Lung (tissue), 12 donors: ENCODE results near the gene SMTNL1. TPM values are rescaled to one million over a fixed set of nuclear protein-coding genes. Genes with fewer than 3 reads are reported as not detected.
"Not testable (repeated sequence)": the region's sequence is repeated elsewhere in the genome, so short reads cannot be mapped to it uniquely, and the experiment has no call there.

Experiments used
- ATAC-seq: fragments of 200-7000 bp; cut with Tn5 transposase; one replicate; pipeline ENCODE4 v1.9.1; 2020; ENCODE audit warnings: moderate number of reproducible peaks; ENCODE audit not compliant: insufficient read depth, low FRiP score
- DNase-seq, 3 donors: peaks; one replicate each; pipeline ENCODE4 v3.0.0-alpha.2; 2013 to 2017
- H3K27ac ChIP-seq, 2 donors: one replicate each; pipeline ENCODE4 v1.5.1; 2013; ENCODE audit warnings: mild to moderate bottlenecking in 2 of 2, moderate library complexity in 2 of 2, control low read depth in 1 of 2, inconsistent platforms in 1 of 2, low read depth in 1 of 2, low read length in 1 of 2
- H3K27me3 ChIP-seq, 3 donors: one replicate each; pipeline ENCODE4 v1.5.1; 2013; ENCODE audit warnings: low read length in 2 of 3; ENCODE audit not compliant: control insufficient read depth in 3 of 3, insufficient read depth in 3 of 3
- H3K36me3 ChIP-seq, 4 donors: one replicate each; pipeline ENCODE4 v1.5.1; 2013; ENCODE audit warnings: low read length in 4 of 4, mild to moderate bottlenecking in 1 of 4, moderate library complexity in 1 of 4; ENCODE audit not compliant: control insufficient read depth in 4 of 4, insufficient read depth in 4 of 4
- H3K4me1 ChIP-seq, 5 donors: one replicate each; pipeline ENCODE4 v1.5.1; 2013; ENCODE audit warnings: low read length in 5 of 5, mild to moderate bottlenecking in 2 of 5, moderate library complexity in 1 of 5; ENCODE audit not compliant: control insufficient read depth in 5 of 5, insufficient read depth in 5 of 5
- H3K4me3 ChIP-seq: one replicate; pipeline ENCODE4 v1.5.1; 2013; ENCODE audit warnings: mild to moderate bottlenecking, control low read depth, moderate library complexity
- H3K9ac ChIP-seq, 2 donors: one replicate each; pipeline ENCODE4 v1.5.1; 2013; ENCODE audit warnings: low read length in 2 of 2, control low read depth in 1 of 2; ENCODE audit not compliant: insufficient read depth in 1 of 2
- H3K9me3 ChIP-seq, 4 donors: one replicate each; pipeline ENCODE4 v1.5.1; 2013; ENCODE audit warnings: low read length in 3 of 4, mild to moderate bottlenecking in 1 of 4, moderate library complexity in 1 of 4; ENCODE audit not compliant: control insufficient read depth in 4 of 4, insufficient read depth in 3 of 4
- WGBS, 2 donors: extraction: QIAGEN DNeasy Blood & Tissue Kit; methylation state at CpG; one replicate each; pipeline ENCODE4 v1.1.7; 2013; 5-methylcytosine and 5-hydroxymethylcytosine counted together
- polyA plus RNA-seq, 2 donors: library from polyadenylated mRNA; stranded (reverse); fragments of 200-250 nt; gene quantifications; one replicate each; pipeline ENCODE4 v1.2.1, GENCODE V29; 2013
- total RNA-seq, 2 donors: library from RNA; depleted of rRNA in 1 of 2; stranded (reverse); fragments of >200 nt in 1 of 2; gene quantifications; one replicate each; pipeline ENCODE4 v1.2.1, GENCODE V29; 2014 to 2021
- TF ChIP-seq, protein P1 (sequence below): IDR thresholded peaks from 2 replicates; pipeline ENCODE4 v1.5.1; 2012; ENCODE audit warnings: mild to moderate bottlenecking; ENCODE audit errors: control extremely low read depth, extremely low read depth
- donor health status: control.
- donor health status: control.
- donor health status: Bipolar disorder and iron deficiency.
- donor health status: healthy.
- donor health status: DM: yes; HTN: yes; CAD: no.

SMTNL1 gene
- total and polyA plus RNA-seq, 4 donors = not detected

DNA sequence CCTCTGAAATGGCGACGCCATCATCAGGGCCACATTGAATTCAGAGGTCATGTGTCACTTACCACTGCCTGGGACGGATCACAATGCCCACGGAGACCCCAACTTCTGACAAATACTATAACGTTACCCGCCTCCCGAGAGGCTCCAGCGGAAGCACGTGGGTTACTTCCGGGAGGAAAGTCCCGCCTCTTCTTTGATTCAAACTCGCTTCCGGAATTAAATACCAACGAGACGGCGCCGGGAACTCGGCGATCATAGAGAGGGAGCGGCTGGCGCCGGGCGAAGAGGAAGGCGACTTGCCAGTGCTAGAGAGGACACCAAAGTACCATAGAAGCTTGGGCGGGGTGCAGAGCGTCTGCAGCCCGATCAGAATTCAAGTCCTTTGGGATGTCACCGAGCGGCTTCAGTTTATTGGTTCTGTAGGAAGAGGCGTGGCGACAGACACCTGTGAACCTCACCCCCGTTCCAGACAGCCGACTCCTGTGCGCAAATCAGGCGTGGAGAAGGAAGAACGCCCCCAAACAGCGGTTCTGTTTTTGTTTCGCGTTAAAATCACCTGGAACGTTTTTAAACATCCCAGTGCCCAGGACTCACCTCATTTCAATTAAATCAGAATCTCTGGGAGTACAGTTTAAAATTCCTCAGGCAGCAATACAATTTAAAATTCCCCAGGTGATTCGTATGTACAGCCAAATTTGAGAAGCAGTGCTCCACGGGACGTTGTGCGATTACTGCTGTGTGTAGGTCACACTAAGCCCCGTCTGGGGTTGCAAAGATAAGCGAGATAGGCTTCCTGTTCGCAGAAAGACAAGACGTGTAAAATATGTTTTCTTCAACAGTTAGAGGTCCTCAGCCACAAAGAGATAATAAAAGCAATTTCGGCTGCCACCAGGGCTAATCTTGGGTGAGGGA lies 6.5 kb upstream of the SMTNL1 start, which contains the start of gene TIMM10:
Gene TIMM10 (minus strand): TSS at position 159 of the 912 bp plus-strand sequence. CDS start 565 bp downstream, outside the sequence.
- Histone ChIP-seq H3K27ac (peak within 1 kb of the TSS; percentile 67 to 75), H3K9me3 (no peaks in the 10 kb centered on the region), H3K27me3 (no peaks in the 10 kb centered on the region), H3K9ac (peak within 1 kb of the TSS; percentile 69 to 81), H3K4me1 (peaks cover 0 to 15% (median 7%) of the 10 kb centered on the region in 5 donors), H3K4me3 (peak within 1 kb of the TSS; percentile 72), H3K36me3 (peaks cover 0 to 14% (median 7%) of the 10 kb centered on the region in 4 donors)
- TF ChIP-seq, protein P1, sequence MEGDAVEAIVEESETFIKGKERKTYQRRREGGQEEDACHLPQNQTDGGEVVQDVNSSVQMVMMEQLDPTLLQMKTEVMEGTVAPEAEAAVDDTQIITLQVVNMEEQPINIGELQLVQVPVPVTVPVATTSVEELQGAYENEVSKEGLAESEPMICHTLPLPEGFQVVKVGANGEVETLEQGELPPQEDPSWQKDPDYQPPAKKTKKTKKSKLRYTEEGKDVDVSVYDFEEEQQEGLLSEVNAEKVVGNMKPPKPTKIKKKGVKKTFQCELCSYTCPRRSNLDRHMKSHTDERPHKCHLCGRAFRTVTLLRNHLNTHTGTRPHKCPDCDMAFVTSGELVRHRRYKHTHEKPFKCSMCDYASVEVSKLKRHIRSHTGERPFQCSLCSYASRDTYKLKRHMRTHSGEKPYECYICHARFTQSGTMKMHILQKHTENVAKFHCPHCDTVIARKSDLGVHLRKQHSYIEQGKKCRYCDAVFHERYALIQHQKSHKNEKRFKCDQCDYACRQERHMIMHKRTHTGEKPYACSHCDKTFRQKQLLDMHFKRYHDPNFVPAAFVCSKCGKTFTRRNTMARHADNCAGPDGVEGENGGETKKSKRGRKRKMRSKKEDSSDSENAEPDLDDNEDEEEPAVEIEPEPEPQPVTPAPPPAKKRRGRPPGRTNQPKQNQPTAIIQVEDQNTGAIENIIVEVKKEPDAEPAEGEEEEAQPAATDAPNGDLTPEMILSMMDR = no peak
- WGBS, 2 donors = 0% methylated on average over 49 of the region's 49 CpGs
- peak; percentile 97 for ATAC-seq
- peak; percentile 97 to 99 (median 98) for DNase-seq

DNA sequence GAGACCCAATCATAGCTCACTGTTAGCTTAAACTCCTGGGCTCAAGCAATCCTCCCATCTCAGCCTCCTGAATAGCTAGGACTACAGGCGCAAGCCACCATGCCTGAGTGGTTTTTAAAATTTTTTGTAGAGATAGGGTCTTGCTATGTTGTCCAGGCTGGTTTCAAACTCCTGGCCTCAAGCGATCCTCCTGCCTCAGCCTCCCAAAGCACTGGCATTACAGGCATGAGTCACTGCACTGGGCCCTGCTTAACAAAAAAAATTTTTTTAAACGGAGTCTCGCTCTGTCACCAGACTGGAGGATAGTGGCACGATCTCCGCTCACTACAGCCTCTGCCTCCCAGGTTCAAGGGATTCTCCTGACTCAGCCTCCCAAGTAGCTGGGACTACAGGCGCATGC lies 2.9 kb upstream of the SMTNL1 start:
- 96% methylated on average over 7 of the region's 7 CpGs for WGBS, 2 donors
- H3K27me3 ChIP-seq, ATAC-seq, H3K36me3 ChIP-seq, H3K9ac ChIP-seq, DNase-seq, H3K9me3 ChIP-seq, H3K27ac ChIP-seq, H3K4me3 ChIP-seq: not testable (repeated sequence)
- peaks cover 0 to 15% (median 7%) of the 10 kb centered on the region in 5 donors for H3K4me1 ChIP-seq

DNA sequence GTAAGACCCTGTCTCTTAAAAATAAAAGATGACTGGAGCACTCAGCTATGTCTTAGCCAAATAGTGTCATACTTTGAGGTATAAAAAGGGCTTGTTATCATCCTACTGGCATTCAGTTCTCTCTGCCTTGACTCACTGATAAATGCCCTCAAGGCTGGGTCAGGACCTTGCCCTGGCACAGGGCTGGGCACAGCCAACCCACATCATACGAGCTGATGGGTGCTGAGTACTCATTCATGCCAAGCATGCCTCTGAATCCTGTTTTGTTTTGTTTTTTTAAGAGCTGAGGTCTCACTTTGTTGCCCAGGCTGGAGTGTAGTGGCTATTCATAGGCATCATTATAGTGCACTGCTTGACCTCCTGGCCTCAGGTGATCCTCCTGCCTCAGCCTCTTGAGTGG lies 1.9 kb downstream of the SMTNL1 start:
- H3K4me1 ChIP-seq = no peaks in the 10 kb centered on the region
- peaks cover 0 to 5% (median 0%) of the 10 kb centered on the region in 4 donors for H3K36me3 ChIP-seq
- no peak overlapping the region for H3K9ac ChIP-seq
- no peak overlapping the region for H3K4me3 ChIP-seq
- H3K9me3 ChIP-seq = no peaks in the 10 kb centered on the region
- no peaks in the 10 kb centered on the region for H3K27me3 ChIP-seq
- ATAC-seq (no peak), DNase-seq (no peak)
- TF ChIP-seq, protein P1 = no peak
- no peak overlapping the region for H3K27ac ChIP-seq
- 77 to 96% methylated on average over 1 of the region's 1 CpG for WGBS, 2 donors

DNA sequence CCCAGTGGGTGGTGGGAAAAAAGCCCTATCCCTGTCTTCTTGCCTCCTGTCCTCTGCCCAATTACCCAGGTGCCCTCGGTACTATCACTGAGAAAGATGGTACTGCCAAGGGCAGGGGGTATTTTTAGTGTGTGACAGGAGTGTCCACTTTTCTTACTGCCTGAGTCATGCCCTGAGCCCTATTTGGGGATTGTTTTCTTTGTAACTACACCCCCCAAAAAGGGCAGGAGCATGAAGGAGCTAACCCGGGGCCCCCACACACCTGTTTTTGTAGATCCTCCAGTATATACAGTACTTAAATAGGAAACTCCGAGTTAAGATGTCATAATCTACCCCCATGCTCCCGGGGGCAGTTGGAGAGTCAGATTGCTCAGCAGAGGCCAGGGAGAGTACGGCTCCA lies 3.8 kb downstream of the SMTNL1 start:
- WGBS, 2 donors = 83 to 88% methylated on average over 5 of the region's 5 CpGs
- DNase-seq = no peak
- no peaks in the 10 kb centered on the region for H3K9me3 ChIP-seq
- no peak overlapping the region for H3K9ac ChIP-seq
- H3K27ac ChIP-seq = no peak overlapping the region
- H3K4me1 ChIP-seq = no peaks in the 10 kb centered on the region
- H3K4me3 ChIP-seq = no peak overlapping the region
- TF ChIP-seq, protein P1 = no peak
- no peaks in the 10 kb centered on the region for H3K27me3 ChIP-seq
- peaks cover 0 to 5% (median 0%) of the 10 kb centered on the region in 4 donors for H3K36me3 ChIP-seq
- ATAC-seq = no peak
